Erythroblast (primary cell): ENCODE measurements around the gene E2F2.

ENCODE experiments used
- GATA1 ChIP-seq: IDR thresholded peaks from 2 replicates; pipeline ENCODE4 v1.6.1; 2011; ENCODE audit warnings: low read depth, mild to moderate bottlenecking, control low read depth, low read length, moderate library complexity
- POLR2A ChIP-seq: IDR thresholded peaks from 2 replicates; pipeline ENCODE4 v1.6.1; 2011; ENCODE audit warnings: mild to moderate bottlenecking, low read length

- TF ChIP-seq POLR2A (no peak), GATA1 (no peak)
Measured at GRCh38 chr1:23496490-23497181, 34.4 kb downstream of the E2F2 start.
